Suppressor macrophage treated with lipopolysaccharide for 1 hour (primary cell): ENCODE results near the gene BLTP2.
"Not testable (repeated sequence)": the region's sequence is repeated elsewhere in the genome, so short reads cannot be mapped to it uniquely, and the experiment has no call there.

Source experiments
- DNase-seq, 3 donors: peaks; one replicate each; pipeline ENCODE4 v3.0.0-alpha.2; 2020 to 2022

Gene BLTP2

GRCh38 chr17:28644787-28645575 lies at the start of gene BLTP2:
TSS of gene BLTP2 (minus strand) at chr17:28645158. CDS start at chr17:28645056, 102 bp downstream.
- peak; percentile 96 to 99 (median 98) for DNase-seq

- DNase-seq, result no peak
Measured at GRCh38 chr17:28693869-28694268, 48.9 kb upstream of the BLTP2 start.

- no peak for DNase-seq
Measured at GRCh38 chr17:28689011-28689410, 44.1 kb upstream of the BLTP2 start.

- DNase-seq, result no peak
Measured at GRCh38 chr17:28688481-28688880, 43.5 kb upstream of the BLTP2 start.

- no peak for DNase-seq
Measured at GRCh38 chr17:28686296-28686695, 41.3 kb upstream of the BLTP2 start.

- DNase-seq, result no peak
Measured at GRCh38 chr17:28685366-28685765, 40.4 kb upstream of the BLTP2 start.

GRCh38 chr17:28684963-28685362 lies 40.0 kb upstream of the BLTP2 start:
- DNase-seq, result peak in 1 of 3 donors; percentile 6

- DNase-seq, result no peak
Measured at GRCh38 chr17:28682655-28683054, 37.7 kb upstream of the BLTP2 start.

GRCh38 chr17:28675980-28676379 lies 31.0 kb upstream of the BLTP2 start:
- no peak for DNase-seq

- no peak for DNase-seq
Measured at GRCh38 chr17:28675490-28675889, 30.5 kb upstream of the BLTP2 start.

- no peak for DNase-seq
Measured at GRCh38 chr17:28669918-28670317, 25.0 kb upstream of the BLTP2 start.

- DNase-seq, result no peak
Measured at GRCh38 chr17:28667870-28668269, 22.9 kb upstream of the BLTP2 start.

- no peak for DNase-seq
Measured at GRCh38 chr17:28665994-28666393, 21.0 kb upstream of the BLTP2 start.

GRCh38 chr17:28663723-28664122 lies 18.8 kb upstream of the BLTP2 start:
- no peak for DNase-seq

- no peak for DNase-seq
Measured at GRCh38 chr17:28662527-28662829, 17.5 kb upstream of the BLTP2 start.

GRCh38 chr17:28661635-28662526 lies 16.9 kb upstream of the BLTP2 start, which contains the start of the genes SDF2 and SUPT6H:
TSS of gene SDF2 (minus strand) at chr17:28661906. CDS start at chr17:28661876, 30 bp downstream.
TSS of gene SUPT6H (plus strand) at chr17:28662205. CDS start at chr17:28673402, 11,197 bp downstream.
- DNase-seq, result peak; percentile 94 to 96 (median 96)

GRCh38 chr17:28659497-28659881 lies 14.5 kb upstream of the BLTP2 start:
- not testable (repeated sequence) for DNase-seq

GRCh38 chr17:28658766-28659496 lies 14.0 kb upstream of the BLTP2 start:
- DNase-seq, result not testable (repeated sequence)

- not testable (repeated sequence) for DNase-seq
Measured at GRCh38 chr17:28658342-28658741, 13.4 kb upstream of the BLTP2 start.

- no peak for DNase-seq
Measured at GRCh38 chr17:28657756-28658155, 12.8 kb upstream of the BLTP2 start.

GRCh38 chr17:28655160-28655559 lies 10.2 kb upstream of the BLTP2 start:
- no peak for DNase-seq

- DNase-seq, result no peak
Measured at GRCh38 chr17:28648698-28649097, 3.7 kb upstream of the BLTP2 start.
